Colonic mucosa (tissue), 2 donors: Measurements from ENCODE around the gene LPXN. TPM values are rescaled to one million over a fixed set of nuclear protein-coding genes. Genes with fewer than 3 reads are reported as not detected.

Source experiments
- total RNA-seq, 2 donors: library from RNA; stranded (reverse); fragmentation: NEBNext Ultra II Directional in 1 of 2; extraction: Animal tissue kit (Norgen Biotek cat#: 25700) in 1 of 2; gene quantifications; one replicate each; pipeline ENCODE4 v1.2.1, GENCODE V29; 2021
- donor health status: DM: no; HTN: no; CAD: no.
- donor health status: DM: no; HTN: no; CAD: no.

The LPXN gene
- total RNA-seq, 2 donors from 2014 or later: 7.8 to 10.0 TPM

Other genes with a start within 250 kb of the LPXN start
- not detected for gene OR5B17, start 216.8 kb downstream of the LPXN start, total RNA-seq
- gene OR5B3, start 169.0 kb downstream of the LPXN start, total RNA-seq: not detected
- gene OR5B2, start 147.7 kb downstream of the LPXN start, total RNA-seq: not detected
- gene OR5B12, start 133.6 kb downstream of the LPXN start, total RNA-seq: not detected
- not detected for gene OR5B21, start 67.8 kb downstream of the LPXN start, total RNA-seq
- gene ZFP91, start 3.2 kb upstream of the LPXN start, total RNA-seq: 10 to 100 TPM; 60.9 to 92.0 TPM
- gene CNTF, start 46.8 kb upstream of the LPXN start, total RNA-seq: 1 to 10 TPM; 1.8 to 2.1 TPM
- not detected for gene GLYAT, start 156.1 kb upstream of the LPXN start, total RNA-seq